Psoas muscle (tissue), 8 donors: ENCODE measurements around the gene CBFA2T2. TPM values are rescaled to one million over a fixed set of nuclear protein-coding genes. Genes with fewer than 3 reads are reported as not detected.
"Not testable (repeated sequence)": the region's sequence is repeated elsewhere in the genome, so short reads cannot be mapped to it uniquely, and the experiment has no call there.

Source experiments
- ATAC-seq, 4 donors: fragments of 200-7000 bp; cut with Tn5 transposase; one replicate each; pipeline ENCODE4 v1.9.1; 2020; ENCODE audit warnings: moderate library complexity in 3 of 4, mild to moderate bottlenecking in 2 of 4
- DNase-seq, 2 donors: peaks; one replicate each; pipeline ENCODE4 v3.0.0-alpha.2; 2020
- H3K27ac ChIP-seq: fragments of 200-600 bp; one replicate; pipeline ENCODE4 v1.8.0; 2022
- H3K27me3 ChIP-seq, 3 donors: fragments of 200-600 bp in 1 of 3; one replicate each; pipeline versions ENCODE4 v1.6.1 to v1.8.0; 2013 to 2022; ENCODE audit warnings: low read length in 2 of 3, mild to moderate bottlenecking in 2 of 3, moderate library complexity in 1 of 3; ENCODE audit not compliant: insufficient read depth in 3 of 3
- H3K36me3 ChIP-seq, 2 donors: fragments of 200-600 bp in 1 of 2; one replicate each; pipeline versions ENCODE4 v1.6.1 to v1.8.0; 2013 to 2022; ENCODE audit warnings: low read depth in 1 of 2, mild to moderate bottlenecking in 1 of 2, moderate library complexity in 1 of 2; ENCODE audit not compliant: insufficient read depth in 1 of 2
- H3K4me1 ChIP-seq: fragments of 200-600 bp; one replicate; pipeline ENCODE4 v1.8.0; 2022
- H3K4me3 ChIP-seq: fragments of 200-600 bp; one replicate; pipeline ENCODE4 v1.8.0; 2022; ENCODE audit warnings: mild to moderate bottlenecking
- H3K9me3 ChIP-seq: fragments of 200-600 bp; one replicate; pipeline ENCODE4 v1.8.0; 2022
- CTCF ChIP-seq: fragments of 200-600 bp; IDR thresholded peaks from one replicate; pipeline ENCODE4 v1.8.0; 2022; ENCODE audit warnings: antibody characterized with exemption
- whole genome bisulfite sequencing, 3 donors: extraction: QIAGEN DNeasy Blood & Tissue Kit; methylation state at CpG; one replicate each; pipeline versions ENCODE4 v1.1.6 to v1.1.7; 2013; 5-methylcytosine and 5-hydroxymethylcytosine counted together
- intact Hi-C, 2 donors: fragments of 100-400 bp; cut with DNase I; formaldehyde crosslinking; loops; one replicate each; pipeline versions ENCODE4 v1.11.0 to v1.14.2; 2022
- polyA plus RNA-seq, 3 donors: library from polyadenylated mRNA; stranded (reverse); fragments of 200-250 nt; gene quantifications; one replicate each; pipeline ENCODE4 v1.2.3, GENCODE V29; 2013
- total RNA-seq, 4 donors: library from RNA; stranded (reverse); fragmentation: NEBNext Ultra II Directional in 2 of 4; extraction: Animal tissue kit (Norgen Biotek cat#: 25700) in 2 of 4; gene quantifications; one replicate each; pipeline versions ENCODE4 v1.2.1 to v1.2.4, GENCODE V29; 2021 to 2023
- donor health status: healthy with polysubstance abuse.
- donor health status: DM: no; HTN: no; CAD: no; lungs with moderate emphysema.
- donor health status: Bipolar disorder and iron deficiency.
- donor health status: healthy.
- donor health status: DM: yes; HTN: yes; CAD: no.
- donor health status: DM: no; HTN: no; CAD: no.
- donor health status: DM: no; HTN: no; CAD: no.
- donor health status: DM: yes; HTN: yes; CAD: no.

CBFA2T2 gene
- total and polyA plus RNA-seq, 7 donors = 3.8 to 9.3 (median 7.0) TPM

GRCh38 chr20:33482581-33482980 is 7.3 kb upstream of the CBFA2T2 start:
- Histone ChIP-seq H3K36me3 (no peaks in the 10 kb centered on the region), H3K9me3 (no peaks in the 10 kb centered on the region), H3K27ac (no peak overlapping the region), H3K4me1 (no peaks in the 10 kb centered on the region), H3K4me3 (no peak overlapping the region), H3K27me3 (no peaks in the 10 kb centered on the region)
- ATAC-seq (no peak), DNase-seq (no peak)
- intact Hi-C loops = no loop called here
- 64 to 69% (median 66%) methylated on average over 6 of the region's 6 CpGs for WGBS, 3 donors
- TF ChIP-seq CTCF = no peak

GRCh38 chr20:33483186-33483585 is 6.7 kb upstream of the CBFA2T2 start:
- DNase-seq, H3K4me3 ChIP-seq, H3K9me3 ChIP-seq, intact Hi-C loops, ATAC-seq, H3K4me1 ChIP-seq, H3K27ac ChIP-seq, H3K27me3 ChIP-seq, H3K36me3 ChIP-seq: not testable (repeated sequence)
- 90 to 94% (median 91%) methylated on average over 5 of the region's 5 CpGs for WGBS, 3 donors

DNA sequence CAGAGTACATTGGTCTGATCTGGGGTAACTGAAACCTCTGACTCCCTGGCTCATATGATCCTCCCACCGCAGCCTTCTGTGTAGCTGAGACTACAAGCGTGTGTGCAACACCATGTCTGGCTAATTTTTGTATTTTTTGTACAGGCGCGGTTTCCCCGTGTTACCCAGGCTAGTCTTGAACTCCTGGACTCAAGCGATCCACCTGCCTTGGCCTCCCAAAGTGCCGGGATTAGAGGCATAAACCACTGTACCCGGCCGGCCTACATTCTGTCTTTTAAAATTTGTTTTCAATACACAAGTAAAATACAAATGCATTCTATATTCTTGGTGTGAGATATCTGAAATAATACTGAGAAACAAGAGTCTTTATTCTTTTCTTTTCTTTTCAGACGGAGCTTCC is 1.7 kb upstream of the CBFA2T2 start:
- no peak for DNase-seq
- H3K27me3 ChIP-seq = no peaks in the 10 kb centered on the region
- WGBS, 3 donors = 89 to 94% (median 91%) methylated on average over 10 of the region's 10 CpGs
- H3K36me3 ChIP-seq = no peaks in the 10 kb centered on the region
- no peak for ATAC-seq
- no peak overlapping the region for H3K27ac ChIP-seq
- no peaks in the 10 kb centered on the region for H3K9me3 ChIP-seq
- intact Hi-C loops = no loop called here
- no peak overlapping the region for H3K4me3 ChIP-seq
- H3K4me1 ChIP-seq = peaks cover 16% of the 10 kb centered on the region
- no peak for TF ChIP-seq CTCF

DNA sequence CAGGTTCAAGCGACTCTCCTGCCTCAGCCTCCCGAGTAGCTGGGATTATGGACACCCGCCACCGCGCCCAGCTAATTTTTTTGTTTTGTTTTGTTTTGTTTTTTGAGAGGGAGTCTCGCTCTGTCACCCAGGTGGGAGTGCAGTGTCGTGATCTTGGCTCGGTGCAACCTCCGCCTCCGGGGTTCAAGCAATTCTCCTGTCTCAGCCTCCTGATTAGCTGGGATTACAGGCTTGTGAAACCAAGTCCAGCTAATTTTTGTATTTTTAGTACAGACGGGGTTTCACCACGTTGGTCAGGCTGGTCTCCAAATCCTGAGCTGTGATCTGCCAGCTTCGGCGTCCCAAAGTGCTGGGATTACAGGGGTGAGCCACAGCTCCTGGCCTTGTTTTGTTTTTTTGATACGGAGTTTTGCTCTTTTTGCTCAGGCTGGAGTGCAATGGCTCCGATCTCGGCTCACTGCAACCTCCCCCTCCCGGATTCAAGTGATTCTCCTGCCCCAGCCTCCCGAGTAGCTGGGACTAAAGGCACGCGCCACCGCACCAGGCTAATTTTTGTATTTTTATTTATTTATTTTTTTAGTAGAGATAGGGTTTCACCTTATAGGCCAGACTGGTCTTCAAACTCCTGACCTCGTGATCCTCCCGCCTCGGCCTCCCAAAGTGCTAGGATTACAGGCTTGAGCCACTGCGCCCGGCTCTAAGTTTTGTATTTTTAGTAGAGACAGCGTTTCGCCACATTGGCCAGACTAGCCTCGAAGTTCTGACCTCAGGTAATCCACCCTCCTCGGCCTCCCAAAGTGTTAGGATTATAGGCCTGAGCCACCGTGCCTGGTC is 1.0 kb upstream of the CBFA2T2 start:
- H3K27ac ChIP-seq = peak overlapping the region; percentile 89

DNA sequence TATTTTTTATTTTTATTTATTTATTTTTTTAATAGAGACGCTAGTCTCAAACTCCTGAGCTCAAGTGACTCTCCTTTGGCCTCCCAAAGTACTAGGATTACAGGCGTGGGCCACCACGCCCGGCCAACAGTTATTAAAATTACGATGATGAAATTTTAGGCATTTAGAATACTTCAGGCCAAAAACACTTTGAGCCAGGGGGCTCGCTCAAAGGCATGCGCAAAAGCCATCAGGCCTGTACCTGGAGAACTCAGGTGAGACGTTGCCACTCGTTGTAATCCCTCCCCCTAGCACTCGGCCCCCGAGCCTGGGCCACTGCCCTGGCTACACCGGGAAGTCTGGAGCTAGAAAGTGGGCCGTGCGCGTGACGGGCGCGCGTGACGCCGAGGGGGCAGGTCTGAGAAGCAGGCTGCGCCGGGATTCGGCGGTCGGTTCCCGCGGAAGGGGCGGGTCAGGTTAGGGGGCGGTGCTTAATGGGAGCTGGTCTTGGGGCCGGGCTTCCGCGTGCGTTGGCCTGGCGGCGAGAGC is 337 bp upstream of the CBFA2T2 start:
- Histone ChIP-seq H3K4me1 (peaks cover 16% of the 10 kb centered on the region), H3K9me3 (no peaks in the 10 kb centered on the region), H3K27ac (peak overlapping the region; percentile 89), H3K4me3 (peak overlapping the region; percentile 79), H3K27me3 (no peaks in the 10 kb centered on the region), H3K36me3 (no peaks in the 10 kb centered on the region)
- TF ChIP-seq CTCF = no peak
- WGBS, 3 donors = 1 to 2% (median 1%) methylated on average over 29 to 36 of the region's 36 CpGs
- peak; percentile 98 to 99 (median 98) for ATAC-seq
- intact Hi-C loops = no loop called here
- peak; percentile 100 for DNase-seq

More for the DNA sequence above, 1.0 kb upstream of the CBFA2T2 start:
- H3K27me3 ChIP-seq, intact Hi-C loops, ATAC-seq, H3K36me3 ChIP-seq, DNase-seq, H3K9me3 ChIP-seq: not testable (repeated sequence)
- Histone ChIP-seq H3K4me3 (peak overlapping the region; percentile 79), H3K4me1 (peaks cover 16% of the 10 kb centered on the region)
- 82 to 89% (median 86%) methylated on average over 31 to 32 of the region's 32 CpGs for WGBS, 3 donors
